Right lung (tissue), 5 donors: ENCODE measurements around the gene NCKAP1. TPM values are rescaled to one million over a fixed set of nuclear protein-coding genes. Genes with fewer than 3 reads are reported as not detected.
"Not testable (repeated sequence)": the region's sequence is repeated elsewhere in the genome, so short reads cannot be mapped to it uniquely, and the experiment has no call there.

Experiments
- DNase-seq, 2 donors: peaks; one replicate each; pipeline ENCODE4 v3.0.0-alpha.2; 2013
- polyA plus RNA-seq, 5 donors: library from polyadenylated mRNA; unstranded; fragments of 120-200 nt; gene quantifications; one replicate each; pipeline versions ENCODE4 v1.2.1 to v1.2.3, GENCODE V29; 2013; ENCODE audit warnings: inconsistent platforms in 1 of 5, low replicate concordance in 1 of 5; ENCODE audit not compliant: insufficient read length in 5 of 5, insufficient read depth in 1 of 5

NCKAP1 gene
- polyA plus RNA-seq, 5 donors, result 86.0 to 126 (median 116) TPM

DNA sequence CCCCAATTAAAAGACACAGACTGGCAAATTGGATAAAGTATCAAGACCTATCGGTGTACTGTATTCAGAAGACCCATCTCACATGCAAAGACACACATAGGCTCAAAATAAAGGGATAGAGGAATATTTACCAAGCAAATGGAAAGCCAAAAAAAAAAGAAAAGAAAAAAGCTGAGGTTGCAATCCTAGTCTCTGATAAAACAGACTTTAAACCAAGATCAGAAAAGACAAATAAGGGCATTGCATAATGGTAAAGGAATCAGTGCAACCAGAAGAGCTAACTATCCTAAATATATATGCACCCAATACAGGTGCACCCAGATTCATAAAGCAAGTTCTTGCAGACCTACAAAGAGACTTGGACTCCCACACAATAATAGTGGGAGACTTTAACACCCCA lies 161.6 kb downstream of the NCKAP1 start:
- not testable (repeated sequence) for DNase-seq

DNA sequence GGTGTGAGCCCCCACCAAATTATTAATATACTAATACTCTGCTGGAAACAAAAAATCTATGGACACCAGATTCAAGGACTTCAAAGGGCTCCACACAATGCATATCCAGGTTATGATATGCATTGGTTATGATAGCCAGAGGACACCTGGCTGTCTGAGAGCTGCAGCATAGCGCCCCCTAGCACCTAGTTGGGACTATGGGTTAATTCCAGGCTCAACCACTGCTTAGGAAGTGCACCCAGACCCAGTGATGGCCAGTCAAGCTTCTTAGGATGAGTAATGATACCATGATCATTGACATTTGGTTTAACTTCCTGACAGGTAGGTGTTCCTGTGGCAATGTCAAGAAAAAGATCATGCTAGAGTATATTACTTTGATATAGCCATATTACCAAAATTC lies 168.0 kb downstream of the NCKAP1 start:
- DNase-seq, result no peak

DNA sequence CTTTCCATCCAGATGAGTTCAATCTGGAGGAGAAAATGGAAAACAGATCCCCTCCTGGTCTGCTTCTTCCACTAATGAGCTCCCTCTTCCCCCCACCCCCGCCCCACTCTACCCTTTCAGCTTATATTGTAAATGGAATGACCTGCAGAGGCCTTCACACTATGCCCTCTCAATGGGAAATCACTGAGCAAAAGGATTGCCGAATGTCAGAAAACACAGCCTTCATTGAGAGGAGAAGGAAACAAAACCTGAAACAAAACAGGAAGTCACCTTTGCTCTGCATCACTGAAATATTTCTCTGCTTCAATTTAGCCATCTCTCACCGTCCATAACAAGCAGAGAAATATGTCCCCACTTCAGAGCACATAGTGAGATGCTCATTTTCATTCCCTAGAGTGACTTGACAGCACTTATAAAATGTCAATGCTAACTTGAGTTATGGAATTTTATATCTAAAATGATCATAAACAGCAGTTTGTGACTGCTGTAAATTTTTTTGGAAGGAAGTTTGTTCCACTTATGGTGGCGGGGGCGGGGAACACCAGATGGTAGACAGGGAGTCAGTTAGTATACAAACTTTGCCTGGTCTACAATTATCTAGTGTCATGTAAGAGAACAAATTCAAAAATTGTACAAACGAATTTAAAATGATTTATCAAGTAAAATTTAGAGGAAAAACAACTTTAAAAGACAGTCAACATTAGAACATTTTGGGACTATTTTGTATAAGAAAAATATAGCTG lies 170.0 kb downstream of the NCKAP1 start:
- DNase-seq, result no peak

DNA sequence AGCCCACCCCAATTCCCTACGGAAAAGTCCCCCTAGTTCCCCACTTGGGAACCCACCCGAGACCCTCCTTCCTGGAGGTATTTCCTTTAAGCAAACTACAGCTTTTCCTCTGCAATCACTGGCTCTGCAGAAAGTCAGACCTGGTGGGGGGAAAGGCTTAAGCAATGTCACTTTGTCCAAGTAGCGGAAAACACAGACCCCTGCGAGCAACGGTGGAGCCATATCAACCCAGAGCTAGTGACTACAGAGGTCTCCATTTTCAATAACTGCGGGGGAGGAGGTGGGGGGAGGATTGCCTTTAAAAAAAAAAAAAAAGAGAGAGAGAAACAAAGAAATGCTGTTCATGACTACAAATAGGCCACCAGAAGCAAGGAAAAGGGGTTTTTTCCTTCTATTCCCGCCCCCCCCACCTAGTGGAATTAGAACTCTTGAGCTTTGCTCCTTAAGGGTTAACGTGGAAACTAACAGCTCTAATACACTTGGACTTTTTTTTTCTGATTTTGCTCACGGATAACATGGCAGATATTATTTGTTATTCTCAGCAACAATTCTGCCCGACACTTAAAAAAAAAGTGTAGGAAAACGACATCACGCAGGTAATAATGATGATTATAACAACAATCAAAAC lies 170.7 kb downstream of the NCKAP1 start:
- no peak for DNase-seq

DNA sequence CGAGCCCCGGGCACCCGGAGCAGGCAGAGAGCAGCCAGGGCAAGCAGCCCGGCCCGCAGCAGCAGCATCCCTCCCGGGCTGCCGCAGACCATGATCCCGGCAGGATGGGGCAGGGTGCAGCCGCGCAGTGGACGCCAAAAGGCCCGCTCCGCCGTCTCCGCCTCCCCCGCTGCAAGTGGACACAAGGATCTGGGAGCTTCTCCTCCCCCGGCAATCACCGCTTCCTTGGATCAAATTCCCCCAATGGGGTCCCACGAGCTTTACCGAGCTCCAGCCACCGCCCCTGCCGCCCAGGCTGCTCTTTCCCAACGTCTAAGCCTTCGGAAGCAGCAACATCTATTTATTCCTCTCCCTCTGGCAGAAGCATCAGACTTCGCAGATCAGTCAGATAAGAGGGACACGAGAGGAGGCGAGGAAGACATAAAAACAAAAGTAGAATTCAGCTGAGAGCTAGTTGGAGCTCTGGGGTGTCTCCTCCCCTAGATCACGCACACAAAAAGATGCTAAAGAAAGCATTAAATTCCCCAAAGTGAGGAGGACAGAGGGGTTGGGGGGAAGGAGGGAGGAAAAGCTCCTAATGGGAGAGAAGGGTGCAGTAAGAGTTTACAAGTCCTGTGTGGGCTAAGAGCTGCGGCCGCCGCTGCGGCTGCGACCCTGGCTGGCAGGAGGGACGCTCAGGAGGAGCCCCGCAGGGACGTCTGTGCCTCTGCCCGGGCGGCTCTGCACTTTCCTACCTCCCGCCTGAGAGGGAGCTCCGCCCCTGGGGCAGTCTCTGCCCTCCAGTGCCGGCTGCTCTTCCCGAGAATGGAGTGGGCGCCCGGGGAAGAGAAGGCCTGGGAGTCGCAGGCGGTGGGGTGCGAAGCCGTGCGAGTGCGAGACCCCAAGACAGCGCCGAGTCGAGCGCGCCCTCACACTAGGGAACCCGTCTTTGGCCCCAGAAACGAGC lies 171.5 kb downstream of the NCKAP1 start, which contains the start of gene FRZB:
TSS of gene FRZB (minus strand) at position 177 of the 946 bp plus-strand sequence. CDS start at position 92, 85 bp downstream.
- peak; percentile 63 to 75 for DNase-seq

DNA sequence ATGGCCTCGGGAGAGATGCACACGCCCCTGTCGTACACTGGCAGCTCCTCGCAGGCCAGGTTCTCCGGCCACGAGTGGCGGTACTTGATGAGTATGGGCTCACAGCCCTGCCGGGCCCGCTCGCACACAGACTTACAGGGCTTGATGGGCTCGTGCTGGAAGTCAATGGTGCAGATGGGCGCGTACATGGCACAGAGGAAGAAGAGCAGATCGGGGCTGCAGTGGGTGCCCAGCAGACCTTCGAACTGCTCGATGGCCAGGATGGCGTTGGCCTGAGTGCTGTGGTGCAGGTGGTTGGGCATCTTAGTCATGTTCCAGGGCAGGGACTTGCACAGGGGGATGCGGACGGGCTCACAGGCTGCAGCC lies 172.2 kb downstream of the NCKAP1 start:
- no peak for DNase-seq

DNA sequence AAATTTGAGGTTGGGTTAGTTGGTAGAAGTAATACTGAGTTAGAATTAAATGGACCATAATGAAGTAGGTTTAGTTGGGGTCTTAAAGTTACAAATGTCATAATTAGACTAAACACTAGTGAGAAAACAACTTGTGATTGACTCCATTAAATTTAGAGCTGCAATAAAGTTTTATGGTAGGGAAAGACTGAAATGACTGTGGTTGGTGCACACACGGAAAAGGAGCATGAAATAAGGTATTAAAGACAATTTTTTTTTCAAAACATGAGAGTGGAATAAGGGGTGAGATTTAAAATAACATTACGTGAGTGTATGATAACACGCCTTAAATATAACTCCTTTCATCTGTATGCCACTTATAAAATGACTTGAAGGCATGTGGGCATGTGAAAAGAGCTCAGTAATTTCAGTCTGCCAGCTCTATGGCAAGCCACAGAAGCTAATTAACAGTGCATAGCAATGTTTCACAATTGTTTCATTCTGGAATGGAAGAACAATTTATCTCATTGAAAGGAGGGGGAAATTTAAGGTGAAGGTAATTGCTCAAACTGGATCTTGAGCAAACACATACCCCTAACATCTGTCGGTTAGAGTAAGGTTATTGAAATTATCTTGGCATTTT lies 173.2 kb downstream of the NCKAP1 start:
- no peak for DNase-seq

DNA sequence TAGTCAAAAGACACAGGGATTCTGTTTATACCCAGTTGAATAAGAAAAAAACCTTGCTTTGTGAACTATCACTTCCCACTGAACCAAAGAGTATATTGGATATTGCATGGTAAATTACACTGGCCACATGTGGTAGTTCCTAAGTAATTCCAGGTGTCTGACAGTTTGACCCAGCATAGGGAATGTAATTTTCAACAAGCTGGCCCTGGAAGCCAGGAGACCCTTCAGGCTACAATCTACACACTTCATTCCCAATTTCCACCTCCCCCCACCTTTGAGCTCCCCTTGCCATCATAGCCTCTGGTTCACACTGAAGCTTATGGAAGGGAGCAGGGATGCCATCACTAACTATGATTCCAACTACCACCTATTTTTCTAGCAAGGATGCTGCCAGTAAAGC lies 174.6 kb downstream of the NCKAP1 start:
- no peak for DNase-seq

DNA sequence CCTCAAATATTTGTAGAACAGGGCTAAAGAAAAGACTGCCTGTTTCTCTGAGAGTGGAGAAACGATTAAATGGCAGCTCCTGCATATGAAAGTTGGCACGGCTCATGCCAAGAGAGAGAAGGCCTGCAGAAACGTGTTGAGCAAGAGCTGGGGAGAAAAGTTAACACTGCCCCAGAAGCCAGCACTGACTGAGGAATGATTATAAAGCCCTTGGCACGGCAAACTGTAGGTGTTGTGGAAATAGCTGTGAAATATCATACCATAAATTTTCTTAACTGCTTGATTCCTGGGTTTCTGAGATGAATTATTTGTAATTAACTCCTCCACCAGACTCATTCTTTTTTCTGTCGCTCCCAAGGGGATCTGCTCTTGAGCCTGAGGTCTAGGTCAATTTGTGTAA lies 176.2 kb downstream of the NCKAP1 start:
- no peak for DNase-seq

DNA sequence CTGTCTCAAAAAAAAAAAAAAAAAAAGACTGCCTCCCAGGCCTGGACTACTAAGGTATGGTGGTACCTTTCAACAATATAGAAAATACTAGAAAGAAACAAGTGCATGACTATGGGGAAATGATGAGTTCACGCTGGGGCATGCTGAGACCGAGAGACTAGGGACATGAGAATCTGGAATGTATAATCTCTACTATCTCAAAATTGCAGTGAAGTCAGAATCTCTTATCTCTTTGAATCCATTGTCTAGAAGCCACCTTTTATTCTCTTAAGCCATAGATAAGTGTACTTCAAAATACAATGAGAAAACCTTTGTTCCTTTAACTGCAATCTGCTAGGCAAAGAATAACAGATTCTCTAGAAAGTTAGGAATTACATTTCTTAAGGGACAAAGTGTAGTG lies 177.4 kb downstream of the NCKAP1 start:
- DNase-seq, result no peak

Other genes starting within 250 kb of the NCKAP1 start
- 1 to 10 TPM; 2.3 to 4.0 (median 2.6) TPM for gene FRZB, start 171.8 kb downstream of the NCKAP1 start, polyA plus RNA-seq
- gene DUSP19, start 40.3 kb upstream of the NCKAP1 start, polyA plus RNA-seq, result 1 to 10 TPM; 2.8 to 6.3 (median 5.3) TPM
- gene NUP35, start 86.0 kb upstream of the NCKAP1 start, polyA plus RNA-seq, result 10 to 100 TPM; 23.2 to 30.4 (median 27.5) TPM